ENCODE measurements around the gene ACOXL. TPM values are rescaled to one million over a fixed set of nuclear protein-coding genes. Genes with fewer than 3 reads are reported as not detected.

The ACOXL gene
- total and polyA plus RNA-seq, 9 donors = 0.17 to 0.31 (median 0.23) TPM; not detected in 4

DNA sequence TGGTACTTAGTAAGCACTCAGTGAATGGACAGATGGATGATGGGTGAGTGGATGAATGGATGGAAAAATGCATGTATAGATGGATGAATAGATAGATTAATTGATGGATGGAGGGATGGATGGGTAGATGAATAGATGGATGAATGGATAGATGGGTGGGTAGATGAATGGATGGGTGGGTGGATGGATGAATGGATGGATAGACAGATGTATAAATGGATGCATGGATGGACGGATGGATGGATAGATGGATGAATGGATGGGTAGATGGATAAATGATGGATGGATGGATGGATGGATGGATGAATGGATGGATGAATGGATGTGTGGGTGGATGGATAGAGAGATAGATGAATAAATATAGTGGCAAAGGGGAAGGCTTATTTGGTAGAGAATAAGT lies 83.6 kb downstream of the ACOXL start:
- H3K9me3 ChIP-seq = no peaks in the 10 kb centered on the region
- DNase-seq = no peak
- H3K4me3 ChIP-seq = no peak overlapping the region
- WGBS, 3 donors = 80 to 93% (median 85%) methylated on average over 1 of the region's 1 CpG
- H3K27me3 ChIP-seq = no peaks in the 10 kb centered on the region
- H3K27ac ChIP-seq = no peak overlapping the region
- H3K4me1 ChIP-seq (ENCODE audit: insufficient read depth) = no peaks in the 10 kb centered on the region
- intact Hi-C loops (cut with DNase I) = no loop called here
- no peaks in the 10 kb centered on the region for H3K36me3 ChIP-seq
- TF ChIP-seq, protein P1, sequence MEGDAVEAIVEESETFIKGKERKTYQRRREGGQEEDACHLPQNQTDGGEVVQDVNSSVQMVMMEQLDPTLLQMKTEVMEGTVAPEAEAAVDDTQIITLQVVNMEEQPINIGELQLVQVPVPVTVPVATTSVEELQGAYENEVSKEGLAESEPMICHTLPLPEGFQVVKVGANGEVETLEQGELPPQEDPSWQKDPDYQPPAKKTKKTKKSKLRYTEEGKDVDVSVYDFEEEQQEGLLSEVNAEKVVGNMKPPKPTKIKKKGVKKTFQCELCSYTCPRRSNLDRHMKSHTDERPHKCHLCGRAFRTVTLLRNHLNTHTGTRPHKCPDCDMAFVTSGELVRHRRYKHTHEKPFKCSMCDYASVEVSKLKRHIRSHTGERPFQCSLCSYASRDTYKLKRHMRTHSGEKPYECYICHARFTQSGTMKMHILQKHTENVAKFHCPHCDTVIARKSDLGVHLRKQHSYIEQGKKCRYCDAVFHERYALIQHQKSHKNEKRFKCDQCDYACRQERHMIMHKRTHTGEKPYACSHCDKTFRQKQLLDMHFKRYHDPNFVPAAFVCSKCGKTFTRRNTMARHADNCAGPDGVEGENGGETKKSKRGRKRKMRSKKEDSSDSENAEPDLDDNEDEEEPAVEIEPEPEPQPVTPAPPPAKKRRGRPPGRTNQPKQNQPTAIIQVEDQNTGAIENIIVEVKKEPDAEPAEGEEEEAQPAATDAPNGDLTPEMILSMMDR (IDR thresholded peaks at IDR 0.05) = no peak
- TF ChIP-seq EP300 (IDR thresholded peaks at IDR 0.05) (no peak), POLR2A (IDR thresholded peaks at IDR 0.05) (no peak)

DNA sequence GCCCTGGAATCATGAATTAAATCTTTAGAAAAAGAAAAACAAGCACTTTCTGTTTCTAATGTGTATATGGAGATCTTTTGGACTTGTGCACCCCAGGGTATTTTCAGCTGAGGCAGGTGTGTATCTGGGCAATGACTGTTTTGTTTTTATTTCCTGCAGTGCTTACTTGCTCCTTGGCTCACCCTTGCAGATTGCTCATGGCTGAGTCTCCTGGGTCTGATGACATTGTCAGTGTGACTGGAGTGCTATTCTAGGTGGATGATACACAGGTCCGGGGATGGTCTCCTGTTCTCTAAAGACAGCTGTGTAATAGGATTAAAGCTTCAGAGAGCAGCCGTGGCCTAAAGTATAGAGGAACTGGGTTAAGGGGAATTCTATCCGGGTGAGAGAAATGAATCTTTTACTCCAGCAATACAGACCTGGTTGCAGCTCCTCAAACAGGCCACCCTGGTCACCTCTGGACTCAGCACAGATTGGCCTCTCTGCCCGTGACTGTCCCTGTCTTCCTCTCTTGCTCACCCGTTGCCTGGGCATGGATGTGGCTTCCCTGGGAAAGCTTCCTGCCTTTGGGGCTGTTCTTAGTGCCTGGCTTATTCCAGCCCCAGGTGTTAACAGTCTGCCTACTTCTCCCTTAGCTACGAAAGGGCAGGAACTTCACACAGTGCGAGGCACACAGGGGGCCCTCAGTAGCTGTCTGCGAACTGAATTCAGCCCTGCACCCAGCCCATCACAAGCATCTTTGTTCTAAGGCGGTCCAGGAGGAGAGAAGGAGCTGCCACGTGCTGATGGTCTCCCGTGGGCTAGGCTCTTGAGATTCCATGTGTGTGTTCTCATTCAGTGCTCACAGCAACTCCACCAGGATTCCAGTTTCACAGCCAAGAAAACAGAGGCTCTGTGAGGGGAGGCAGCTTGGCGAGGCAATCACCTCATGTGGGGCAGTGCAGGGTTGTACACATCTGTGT lies 84.3 kb downstream of the ACOXL start:
- DNase-seq = no peak
- TF ChIP-seq EP300 (IDR thresholded peaks at IDR 0.05) (no peak), POLR2A (IDR thresholded peaks at IDR 0.05) (no peak)
- TF ChIP-seq, protein P1 (IDR thresholded peaks at IDR 0.05) = no peak
- no peaks in the 10 kb centered on the region for H3K27me3 ChIP-seq
- H3K36me3 ChIP-seq = no peaks in the 10 kb centered on the region
- intact Hi-C loops (cut with DNase I) = no loop called here
- no peaks in the 10 kb centered on the region for H3K9me3 ChIP-seq
- 72 to 83% (median 75%) methylated on average over 12 of the region's 12 CpGs for WGBS, 3 donors
- no peak overlapping the region for H3K4me3 ChIP-seq
- no peak overlapping the region for H3K27ac ChIP-seq
- no peaks in the 10 kb centered on the region for H3K4me1 ChIP-seq (ENCODE audit: insufficient read depth)

DNA sequence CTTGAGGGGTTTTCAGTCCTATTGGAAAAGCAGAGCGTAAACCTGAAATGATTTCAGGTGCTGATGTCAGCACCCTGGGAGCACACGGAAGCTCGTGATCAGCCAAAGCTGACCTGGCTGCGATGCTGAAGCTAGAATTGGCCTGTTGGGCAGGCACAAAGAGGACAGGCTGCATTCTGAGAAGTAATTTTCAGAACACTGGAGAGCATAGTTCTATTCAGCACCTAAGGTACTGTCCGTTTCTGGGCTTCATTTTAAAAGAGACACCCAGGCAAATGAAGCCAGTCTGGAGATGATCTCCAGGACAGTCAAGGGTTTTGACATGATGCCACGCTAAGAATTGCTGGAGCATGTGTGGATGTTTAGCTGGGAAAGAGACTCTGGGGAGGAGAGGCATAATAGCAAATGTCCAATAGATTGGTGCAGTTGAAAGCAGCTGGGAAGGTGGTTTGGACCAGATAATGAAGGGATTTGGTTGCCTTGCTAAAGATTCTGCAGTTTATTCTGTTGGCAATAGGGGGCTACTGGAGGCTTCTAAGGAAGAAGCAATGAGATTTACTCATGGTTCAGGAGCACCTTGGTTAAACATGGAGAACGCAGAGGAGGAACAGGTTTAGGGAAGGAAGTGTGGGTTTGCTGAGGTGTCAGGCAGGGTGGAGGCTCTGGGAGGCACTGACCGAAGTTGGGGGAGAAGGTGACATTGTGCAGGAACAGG lies 86.6 kb downstream of the ACOXL start:
- Histone ChIP-seq H3K9me3 (no peaks in the 10 kb centered on the region), H3K27me3 (no peaks in the 10 kb centered on the region), H3K27ac (no peak overlapping the region), H3K4me3 (no peak overlapping the region), H3K4me1 (ENCODE audit: insufficient read depth) (no peaks in the 10 kb centered on the region), H3K36me3 (no peaks in the 10 kb centered on the region)
- no peak for DNase-seq
- TF ChIP-seq, protein P1 (IDR thresholded peaks at IDR 0.05) = no peak
- TF ChIP-seq EP300 (IDR thresholded peaks at IDR 0.05) (no peak), POLR2A (IDR thresholded peaks at IDR 0.05) (no peak)
- WGBS, 3 donors = 66 to 74% (median 72%) methylated on average over 8 of the region's 8 CpGs
- intact Hi-C loops (cut with DNase I) = no loop called here

DNA sequence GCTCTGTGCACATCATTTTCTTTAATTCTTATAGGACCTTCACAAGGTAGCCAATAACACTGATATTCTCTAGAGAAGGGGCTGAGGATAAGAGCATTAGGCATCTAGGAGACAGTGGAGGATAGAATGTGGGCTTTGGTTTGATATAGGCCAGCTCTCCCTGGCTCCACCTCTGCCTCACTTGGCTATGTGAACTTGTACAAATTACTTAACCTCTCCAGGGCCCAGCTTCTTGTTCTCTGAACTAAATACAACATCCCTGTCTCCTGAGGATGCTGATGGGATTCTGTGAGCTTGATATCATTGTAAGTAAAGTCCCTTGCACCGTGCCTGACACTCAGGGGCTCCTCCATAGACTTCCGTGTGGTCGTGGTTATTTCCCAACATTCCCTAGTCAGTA lies 87.3 kb downstream of the ACOXL start:
- no peak for TF ChIP-seq POLR2A (IDR thresholded peaks at IDR 0.05)
- no peak for TF ChIP-seq EP300 (IDR thresholded peaks at IDR 0.05)
- TF ChIP-seq, protein P1 (IDR thresholded peaks at IDR 0.05) = no peak
- Histone ChIP-seq H3K27ac (no peak overlapping the region), H3K4me1 (ENCODE audit: insufficient read depth) (no peaks in the 10 kb centered on the region), H3K36me3 (no peaks in the 10 kb centered on the region), H3K4me3 (no peak overlapping the region), H3K27me3 (no peaks in the 10 kb centered on the region), H3K9me3 (no peaks in the 10 kb centered on the region)
- 81 to 91% (median 83%) methylated on average over 3 of the region's 3 CpGs for WGBS, 3 donors
- intact Hi-C loops (cut with DNase I) = no loop called here
- no peak for DNase-seq

Data from ovary (tissue), 9 donors.